Peyer's patch (tissue), 4 donors: ENCODE measurements around the gene REXO5. TPM values are rescaled to one million over a fixed set of nuclear protein-coding genes. Genes with fewer than 3 reads are reported as not detected.

Source experiments
- DNase-seq, 3 donors: peaks; one replicate each; pipeline ENCODE4 v3.0.0-alpha.2; 2017 to 2019
- H3K27ac ChIP-seq, 4 donors: fragments of 200-600 bp; sonication (generic); one replicate each; pipeline ENCODE4 v1.5.1; 2016 to 2019
- H3K27me3 ChIP-seq, 2 donors: fragments of 200-600 bp; sonication (generic); one replicate each; pipeline ENCODE4 v1.5.1; 2019
- H3K36me3 ChIP-seq, 3 donors: fragments of 200-600 bp; sonication (generic); one replicate each; pipeline ENCODE4 v1.5.1; 2016 to 2019
- H3K4me1 ChIP-seq, 4 donors: fragments of 200-600 bp; sonication (generic); one replicate each; pipeline ENCODE4 v1.5.1; 2016 to 2019
- H3K4me3 ChIP-seq, 4 donors: fragments of 200-600 bp; sonication (generic); 1 replicate in 3 of 4; 2 replicates in 1 of 4; pipeline ENCODE4 v1.5.1; 2016 to 2019; ENCODE audit warnings: mild to moderate bottlenecking in 1 of 4
- H3K9me3 ChIP-seq, 4 donors: fragments of 200-600 bp; sonication (generic); one replicate each; pipeline ENCODE4 v1.5.1; 2016 to 2019; ENCODE audit warnings: mild to moderate bottlenecking in 1 of 4
- CTCF ChIP-seq, 6 experiments: fragments of 450-650 bp in 4 of 6; fragments of 200-600 bp in 2 of 6; sonication (generic) in 1 of 6; IDR thresholded peaks; one replicate each; pipeline ENCODE4 v1.5.1; 2017 to 2019; ENCODE audit warnings: antibody characterized with exemption in 6 of 6, mild to moderate bottlenecking in 3 of 6, moderate library complexity in 1 of 6
- POLR2A ChIP-seq, 2 donors: fragments of 450-650 bp; IDR thresholded peaks; one replicate each; pipeline ENCODE4 v1.5.1; 2017; ENCODE audit warnings: antibody characterized with exemption in 2 of 2, mild to moderate bottlenecking in 2 of 2, moderate library complexity in 2 of 2
- total RNA-seq, 4 donors: library from RNA; depleted of rRNA; stranded (reverse); fragments of >200 nt; gene quantifications; one replicate each; pipeline ENCODE4 v1.1.0, GENCODE V29; 2016

REXO5 gene
- total RNA-seq, 4 donors from 2014 or later: 2.3 to 3.6 (median 2.9) TPM

DNA sequence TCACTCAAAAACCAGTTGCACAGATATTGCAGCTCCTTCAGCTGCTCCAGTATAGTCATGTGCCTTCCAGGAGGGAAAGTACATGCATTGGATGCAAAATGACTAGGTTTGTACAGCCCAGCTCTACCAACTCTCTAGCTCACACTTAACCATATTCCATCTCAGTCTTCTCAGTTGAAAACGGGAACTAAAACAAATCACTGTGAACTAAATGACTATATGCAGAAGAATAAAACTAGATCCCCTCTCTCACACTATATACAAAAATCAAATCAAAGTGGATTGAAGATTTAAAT is 69.0 kb downstream of the REXO5 start:
- Histone ChIP-seq H3K9me3 (no peaks in the 10 kb centered on the region), H3K4me3 (no peak overlapping the region), H3K27me3 (no peaks in the 10 kb centered on the region), H3K36me3 (no peaks in the 10 kb centered on the region), H3K27ac (peak overlapping the region in 1 of 4 donors; percentile 61), H3K4me1 (peaks cover 0 to 17% (median 3%) of the 10 kb centered on the region in 4 donors)
- no peak for DNase-seq
- TF ChIP-seq POLR2A (IDR thresholded peaks at IDR 0.05) (no peak), CTCF (IDR thresholded peaks at IDR 0.05) (no peak)

DNA sequence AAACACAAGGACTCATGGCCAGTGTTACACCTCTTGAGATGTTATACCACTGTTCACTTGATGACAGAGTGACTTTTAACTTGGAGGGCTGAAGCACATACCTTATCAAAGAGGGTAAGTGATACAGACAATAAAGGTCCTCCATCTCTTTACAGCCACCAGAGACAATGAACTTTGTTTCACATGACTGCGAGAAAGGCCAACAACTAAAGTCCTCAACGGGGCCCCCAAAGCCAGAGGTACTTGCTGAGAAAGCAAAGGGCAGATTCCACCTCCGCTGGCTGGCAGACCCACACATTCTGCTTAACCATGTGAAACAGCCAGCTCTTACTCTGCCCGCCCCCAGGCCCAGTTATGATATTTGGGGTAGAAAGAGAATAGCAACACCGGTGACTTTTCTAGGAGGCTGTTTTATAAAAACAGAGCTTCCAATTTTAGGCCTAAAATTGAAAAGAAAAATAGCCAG is 72.4 kb downstream of the REXO5 start:
- H3K36me3 ChIP-seq: no peaks in the 10 kb centered on the region
- no peaks in the 10 kb centered on the region for H3K27me3 ChIP-seq
- no peaks in the 10 kb centered on the region for H3K9me3 ChIP-seq
- TF ChIP-seq CTCF (IDR thresholded peaks at IDR 0.05) (no peak), POLR2A (IDR thresholded peaks at IDR 0.05) (no peak)
- H3K4me3 ChIP-seq: no peak overlapping the region
- peaks cover 0 to 11% (median 3%) of the 10 kb centered on the region in 4 donors for H3K4me1 ChIP-seq
- DNase-seq: no peak
- H3K27ac ChIP-seq: no peak overlapping the region

- no peak for DNase-seq
- Histone ChIP-seq H3K9me3 (no peaks in the 10 kb centered on the region), H3K4me3 (no peak overlapping the region), H3K36me3 (no peaks in the 10 kb centered on the region), H3K27me3 (no peaks in the 10 kb centered on the region), H3K27ac (no peak overlapping the region), H3K4me1 (peaks cover 0 to 15% (median 3%) of the 10 kb centered on the region in 4 donors)
- TF ChIP-seq POLR2A (IDR thresholded peaks at IDR 0.05) (no peak), CTCF (IDR thresholded peaks at IDR 0.05) (no peak)
Observed at GRCh38 chr16:20879175-20880040, 73.1 kb downstream of the REXO5 start.

GRCh38 chr16:20880867-20881502 is 74.7 kb downstream of the REXO5 start:
- Histone ChIP-seq H3K9me3 (no peaks in the 10 kb centered on the region), H3K4me1 (peaks cover 0 to 15% (median 0%) of the 10 kb centered on the region in 4 donors), H3K4me3 (no peak overlapping the region), H3K27ac (no peak overlapping the region), H3K36me3 (no peaks in the 10 kb centered on the region), H3K27me3 (no peaks in the 10 kb centered on the region)
- TF ChIP-seq CTCF (IDR thresholded peaks at IDR 0.05) (no peak), POLR2A (IDR thresholded peaks at IDR 0.05) (no peak)
- DNase-seq: no peak

GRCh38 chr16:20881503-20881878 is 75.2 kb downstream of the REXO5 start:
- no peak overlapping the region for H3K4me3 ChIP-seq
- no peak overlapping the region for H3K27ac ChIP-seq
- peaks cover 0 to 15% (median 0%) of the 10 kb centered on the region in 4 donors for H3K4me1 ChIP-seq

More at GRCh38 chr16:20881503-20881878, 75.2 kb downstream of the REXO5 start:
- H3K27me3 ChIP-seq: no peaks in the 10 kb centered on the region
- DNase-seq: no peak
- no peak for TF ChIP-seq CTCF (IDR thresholded peaks at IDR 0.05)
- no peak for TF ChIP-seq POLR2A (IDR thresholded peaks at IDR 0.05)
- no peaks in the 10 kb centered on the region for H3K36me3 ChIP-seq
- no peaks in the 10 kb centered on the region for H3K9me3 ChIP-seq
